HG02759 (cell line): ENCODE measurements around the gene BHLHE41.

ENCODE experiments used
- ATAC-seq: cut with Tn5 transposase; IDR thresholded peaks from one replicate; pipeline ENCODE4 v1.9.1; 2021; ENCODE audit warnings: mild to moderate bottlenecking, moderate library complexity; ENCODE audit not compliant: unreplicated experiment

The BHLHE41 gene

DNA sequence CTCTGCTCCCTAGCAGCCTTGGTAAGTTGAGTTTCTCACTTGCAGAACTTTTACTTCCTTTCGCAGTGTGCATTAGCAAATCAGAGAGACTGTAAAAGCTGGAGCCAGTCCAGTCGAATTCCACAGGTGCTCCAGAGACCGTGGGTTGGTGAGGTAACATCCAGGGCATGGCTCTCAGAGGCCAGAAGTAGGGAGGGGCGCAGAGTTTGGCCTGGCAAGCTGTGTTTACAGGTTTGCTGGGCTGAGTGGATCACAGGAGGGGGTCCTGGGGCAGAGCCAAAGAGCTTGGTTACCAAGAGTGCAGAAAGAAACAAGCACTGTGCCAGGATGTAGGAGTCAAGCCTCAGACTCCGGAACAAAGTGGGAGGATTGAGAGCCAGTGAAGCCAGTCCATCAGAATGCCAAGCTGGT, 10.2 kb upstream of the BHLHE41 start:
- no peak for ATAC-seq

DNA sequence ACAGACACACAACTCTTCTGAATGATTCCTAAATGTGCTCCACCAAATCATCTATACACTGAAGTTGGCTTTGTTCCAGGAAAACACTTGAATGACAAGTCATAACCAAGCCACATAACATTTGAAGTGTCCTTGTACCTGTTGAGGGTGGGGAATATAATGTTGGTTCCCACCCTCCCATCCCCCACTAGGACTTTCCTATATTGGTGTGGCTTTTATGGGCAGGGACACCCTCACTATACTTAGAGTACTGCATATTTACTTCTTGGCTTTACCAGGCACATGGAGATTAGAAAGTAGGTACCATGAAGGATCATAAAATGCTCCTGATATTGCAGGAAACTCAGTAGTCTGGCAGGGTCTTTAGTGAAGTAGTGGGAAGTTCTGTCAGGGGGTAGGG, 9.7 kb upstream of the BHLHE41 start:
- no peak for ATAC-seq

DNA sequence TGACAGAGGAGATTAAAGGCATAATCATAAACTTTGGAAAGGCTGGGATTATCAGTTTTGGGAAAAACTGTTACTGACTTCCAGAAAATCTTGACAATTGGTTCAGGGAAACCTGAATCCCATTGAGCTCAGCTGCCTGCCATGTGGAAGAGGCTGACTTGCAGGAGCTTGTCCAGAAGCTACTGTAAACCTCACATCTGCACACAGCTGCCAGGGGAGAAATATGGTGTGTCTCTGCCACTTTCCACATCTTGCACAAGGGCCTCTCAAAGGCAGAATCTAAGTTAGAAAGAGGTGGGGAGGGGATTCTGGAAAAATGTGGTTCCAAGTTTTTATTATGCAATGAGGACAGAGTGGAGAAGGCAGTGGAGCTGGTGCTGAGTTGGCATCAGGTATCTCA, 8.7 kb upstream of the BHLHE41 start:
- ATAC-seq = no peak

DNA sequence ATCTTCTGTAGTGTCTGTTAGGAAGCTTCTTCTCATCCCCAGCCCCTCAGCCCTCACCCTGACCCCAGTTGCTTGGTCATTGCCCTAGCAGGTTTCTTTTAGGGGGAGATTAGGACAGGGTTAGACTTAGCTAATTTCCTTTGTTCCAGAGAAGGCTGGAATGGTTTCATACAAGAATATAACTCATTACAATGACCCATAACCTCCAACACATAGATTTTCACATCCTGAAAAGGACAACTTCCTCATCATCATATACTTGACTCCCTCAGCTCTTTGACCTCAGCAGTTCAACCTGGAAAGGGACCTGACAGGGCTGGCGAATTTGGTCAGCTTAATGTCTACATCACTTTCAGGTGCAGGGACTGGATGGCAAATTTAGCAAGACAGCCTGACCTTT, 8.0 kb upstream of the BHLHE41 start:
- ATAC-seq = no peak

DNA sequence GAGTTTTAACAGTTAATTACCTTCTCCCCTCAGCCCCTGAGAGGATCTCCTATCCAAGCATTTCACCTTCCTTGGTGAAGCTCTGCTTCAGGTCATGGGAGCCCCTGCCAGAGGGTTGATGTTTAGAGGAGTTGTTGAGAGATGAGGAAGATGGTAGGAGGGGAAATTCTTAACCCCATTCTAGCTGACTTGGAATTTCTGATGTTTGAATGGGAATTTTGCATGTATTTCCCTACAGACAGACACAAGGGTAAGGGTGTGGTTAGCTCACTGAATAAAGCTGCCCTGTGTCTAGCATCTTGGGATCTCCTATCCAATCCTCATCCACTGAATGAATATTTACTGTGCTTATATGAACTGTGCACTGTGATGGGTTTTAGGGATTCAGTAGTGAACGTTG, 7.1 kb upstream of the BHLHE41 start:
- no peak for ATAC-seq

DNA sequence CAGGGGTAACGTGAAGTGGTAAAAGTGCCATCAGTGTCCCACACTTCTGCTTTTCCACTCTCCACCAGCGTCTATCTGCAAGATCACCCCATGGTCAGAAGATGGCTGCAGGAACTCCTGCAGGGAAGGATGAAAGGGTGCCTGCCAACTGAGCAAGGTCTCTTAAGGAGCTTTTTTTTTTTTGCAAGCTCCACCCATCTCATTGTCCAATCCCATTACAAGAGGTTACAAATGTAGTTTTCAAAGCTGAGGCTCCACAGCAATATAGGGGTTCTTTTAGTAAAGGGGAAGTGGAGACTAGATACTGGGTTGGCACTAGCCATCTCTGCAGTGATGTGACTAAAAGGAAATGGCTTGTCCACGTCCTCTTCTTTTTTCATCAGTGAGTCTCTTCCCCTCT, 5.9 kb upstream of the BHLHE41 start:
- no peak for ATAC-seq

DNA sequence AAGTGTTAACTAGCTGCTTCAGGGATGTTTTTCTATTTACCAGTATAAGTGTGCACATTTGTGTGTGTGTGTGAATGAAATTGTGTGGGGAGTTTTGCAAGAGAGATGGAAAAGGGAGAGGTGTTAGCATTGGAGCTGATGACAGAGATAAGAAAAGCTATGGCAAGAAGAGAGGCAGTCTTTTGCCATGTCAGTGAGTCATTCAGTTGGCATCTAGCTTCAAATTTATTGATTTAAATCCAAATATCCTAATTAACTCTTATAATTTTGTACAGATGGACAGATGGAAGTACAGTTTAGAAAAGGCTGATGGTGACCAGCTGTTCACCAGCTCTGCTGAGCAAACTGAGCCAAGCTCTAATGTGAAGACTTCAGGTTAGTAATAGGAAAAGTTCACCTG, 3.3 kb upstream of the BHLHE41 start:
- ATAC-seq = no peak

DNA sequence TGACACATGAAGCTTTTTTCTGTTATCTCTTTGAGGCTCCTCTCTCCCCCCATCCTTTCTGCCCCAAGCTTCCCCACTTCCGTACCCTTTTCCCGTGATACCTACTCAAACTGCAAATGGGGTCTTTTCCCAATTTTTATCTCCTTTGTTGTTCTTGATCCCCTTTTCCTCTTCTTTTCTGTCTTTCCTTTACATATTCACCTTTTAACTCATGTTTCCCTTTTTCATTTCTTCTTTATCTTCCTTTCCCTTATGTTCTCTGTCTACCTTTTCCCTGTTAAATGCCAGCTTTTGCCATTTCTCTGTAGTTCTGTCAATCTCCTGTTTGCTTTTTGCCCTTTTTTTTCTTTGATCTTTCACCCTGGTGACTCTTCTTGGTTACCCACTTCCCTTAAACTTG, 2.6 kb upstream of the BHLHE41 start:
- ATAC-seq = no peak

DNA sequence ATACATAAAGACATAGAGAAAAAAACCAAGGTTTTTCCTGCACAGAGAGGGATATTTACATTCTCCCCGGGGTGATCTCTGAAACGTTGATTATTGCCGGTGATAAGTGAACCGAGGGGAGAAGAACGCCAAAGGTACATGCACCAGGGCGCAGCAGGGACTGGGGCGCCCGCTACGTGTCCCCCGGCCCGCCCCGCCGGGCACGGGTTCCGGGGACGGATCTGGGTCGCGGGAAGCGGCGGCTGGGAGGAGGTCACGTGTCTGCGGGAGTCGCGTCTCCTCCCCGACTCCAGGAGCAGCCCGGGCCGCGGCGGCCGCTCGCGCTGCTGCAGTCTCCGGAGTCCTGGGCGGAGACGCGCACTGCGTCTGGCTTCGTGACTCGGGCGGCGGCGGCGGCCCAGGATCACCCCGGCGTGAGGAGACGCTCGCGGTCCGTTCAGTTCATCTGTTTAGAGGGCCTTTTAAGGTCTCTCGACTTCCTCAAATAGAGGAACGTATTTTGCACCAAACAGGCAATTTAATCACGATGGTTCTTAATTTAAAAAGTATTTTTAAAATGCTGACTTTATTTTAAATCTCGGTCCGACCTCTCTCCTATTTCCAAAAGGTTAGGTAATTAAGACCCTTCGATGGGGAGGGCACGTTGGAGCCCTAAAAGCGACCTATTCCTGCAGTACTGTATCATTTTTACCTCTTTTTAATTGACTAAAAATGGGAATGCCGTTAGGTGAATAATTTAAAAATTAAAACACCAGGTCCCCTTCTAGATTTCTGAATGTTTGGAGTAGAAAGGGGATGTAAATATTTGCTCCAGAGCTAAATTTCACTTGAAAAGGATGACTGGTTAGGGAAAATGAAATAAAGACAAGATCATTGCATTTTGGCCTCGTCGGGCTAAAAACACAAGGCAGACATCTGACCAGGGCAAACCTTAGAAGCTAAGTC, 1.8 kb upstream of the BHLHE41 start:
- peak; percentile 44 for ATAC-seq

DNA sequence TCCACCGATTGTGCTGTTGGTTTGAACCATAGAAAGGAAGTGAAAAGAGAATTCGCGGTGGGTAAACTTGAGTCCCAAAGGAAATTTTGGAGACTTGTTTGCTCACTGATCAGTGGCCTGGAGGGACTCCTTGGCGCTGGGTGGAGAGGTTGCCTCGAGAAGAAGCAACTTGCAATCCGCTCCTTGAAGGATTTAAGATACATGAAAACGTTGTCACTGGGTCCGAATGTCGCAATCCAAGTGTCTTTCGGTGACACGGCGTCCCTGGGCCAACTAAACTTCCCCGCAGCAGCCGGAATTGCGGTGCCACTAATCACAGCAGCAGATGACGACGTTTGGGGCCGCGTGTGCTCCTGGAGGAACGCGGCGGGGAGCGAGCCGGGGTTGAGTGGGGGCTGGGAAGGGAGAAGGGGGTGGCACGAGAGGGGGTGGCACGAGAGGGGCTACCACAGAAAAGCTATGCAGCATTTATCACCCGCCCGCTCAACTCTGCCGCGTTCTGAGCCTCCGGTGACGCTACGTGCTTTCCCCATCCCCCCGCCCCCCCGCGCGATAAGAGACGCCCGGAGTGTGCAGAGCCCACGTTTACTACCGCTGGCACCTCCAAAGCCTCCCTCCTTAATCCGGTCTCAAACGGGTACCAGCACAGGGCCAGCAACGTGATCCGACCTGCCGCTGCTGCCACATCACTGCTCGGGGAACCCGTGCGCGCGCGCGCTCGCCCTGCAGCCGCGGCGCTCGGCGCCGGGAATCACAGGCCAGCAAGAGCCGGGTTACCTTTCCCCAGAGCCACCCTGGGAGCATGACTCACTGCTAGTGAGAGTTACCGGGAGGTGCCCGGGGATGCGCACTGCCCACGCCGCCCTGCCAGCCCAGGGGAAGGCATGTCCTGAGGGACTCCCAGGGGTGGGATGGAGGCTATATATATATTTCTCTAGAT, 833 bp upstream of the BHLHE41 start:
- peak; percentile 33 for ATAC-seq

DNA sequence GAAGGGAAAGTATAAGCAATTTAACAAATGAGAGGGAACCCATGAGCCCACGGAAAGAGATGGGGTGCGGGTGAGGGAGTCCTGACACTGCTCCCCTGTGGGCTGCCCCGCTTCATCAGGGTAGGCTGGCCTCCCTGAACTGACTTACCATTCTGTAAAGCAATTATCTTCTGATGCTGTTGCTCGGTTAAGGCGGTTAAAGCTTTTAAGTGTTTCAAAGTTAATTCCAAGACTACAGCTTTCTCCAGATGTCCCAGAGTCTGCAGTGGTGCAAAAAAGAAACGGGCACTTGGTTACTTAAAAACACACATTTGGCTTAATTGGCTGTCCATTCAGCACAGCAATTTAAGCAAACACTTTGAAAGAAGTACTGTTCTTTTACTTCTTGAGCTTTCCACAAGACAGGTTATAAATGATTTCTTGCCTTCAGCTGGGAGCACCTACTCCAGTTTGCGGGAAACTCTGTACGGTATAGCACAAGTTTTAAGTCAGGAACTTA, 1.3 kb downstream of the BHLHE41 start:
- no peak for ATAC-seq

DNA sequence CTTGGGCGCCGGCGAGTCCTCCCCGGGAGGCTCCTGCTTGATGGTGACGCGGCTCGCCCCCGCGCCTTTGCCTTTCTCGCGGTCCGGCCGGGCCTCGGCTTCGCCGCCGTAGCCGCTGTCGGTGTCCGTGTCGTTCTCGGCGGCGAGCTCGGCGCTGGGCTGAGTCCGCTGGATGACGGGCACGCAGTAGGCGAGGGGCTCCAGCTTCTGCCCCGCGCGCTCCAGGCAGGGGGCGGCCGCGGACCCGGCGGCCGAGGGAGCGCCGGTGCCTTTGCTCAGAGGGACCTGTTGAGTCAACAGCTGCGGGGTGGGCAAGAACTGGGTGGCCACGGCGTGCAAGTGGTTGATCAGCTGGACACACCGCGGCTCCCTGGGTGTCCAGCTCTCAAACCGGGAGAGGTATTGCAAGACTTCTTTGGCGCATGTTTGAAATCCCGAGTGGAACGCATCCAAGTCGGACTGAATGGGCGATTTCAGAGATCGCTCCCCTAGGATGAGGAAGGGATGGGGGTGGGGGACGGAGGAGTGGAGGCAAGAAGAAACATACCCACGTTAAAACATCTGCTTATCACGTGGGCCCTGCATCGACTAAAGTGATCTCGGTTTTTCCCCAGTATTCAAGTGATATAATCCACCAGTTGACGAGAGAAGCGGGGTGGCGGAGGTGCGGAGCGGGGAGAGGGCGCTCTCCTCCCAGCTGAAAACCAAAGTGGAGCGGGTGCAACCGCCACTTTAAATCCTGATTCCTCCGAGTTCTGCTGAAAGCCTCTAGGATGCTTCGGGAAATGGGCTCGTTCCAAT, 2.0 kb downstream of the BHLHE41 start:
- peak; percentile 15 for ATAC-seq

DNA sequence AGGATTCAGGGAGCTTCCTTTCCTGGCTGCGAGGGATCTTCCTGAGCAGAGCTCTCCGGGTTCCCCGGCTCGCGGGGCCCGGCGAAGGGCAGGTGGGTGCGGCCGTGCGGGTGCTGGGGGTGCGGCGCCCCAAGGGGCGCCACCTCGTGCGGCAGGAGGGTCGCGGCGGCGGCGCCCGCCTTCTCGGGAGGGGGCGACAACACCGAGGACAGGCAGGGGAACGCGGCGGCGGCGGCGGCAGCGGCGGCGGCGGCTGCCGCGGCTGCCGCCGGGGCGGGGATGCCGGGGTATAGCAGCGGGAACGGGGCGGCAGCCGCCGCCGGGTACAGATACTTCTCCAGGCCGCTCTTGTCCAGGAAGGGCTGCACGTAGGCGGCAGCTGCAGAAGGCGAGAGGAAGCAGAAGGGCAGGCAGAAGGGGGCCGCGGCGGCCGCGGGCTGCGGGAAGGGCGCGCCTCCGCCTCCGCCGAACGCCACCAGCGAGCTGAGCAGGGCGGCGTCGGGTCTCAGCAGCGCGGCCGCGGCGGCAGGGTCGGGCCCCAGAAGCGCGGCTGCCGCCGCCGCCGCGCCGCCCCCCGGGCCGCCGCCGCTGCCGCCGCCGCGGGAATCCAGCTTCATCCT, 2.7 kb downstream of the BHLHE41 start:
- peak; percentile 35 for ATAC-seq

DNA sequence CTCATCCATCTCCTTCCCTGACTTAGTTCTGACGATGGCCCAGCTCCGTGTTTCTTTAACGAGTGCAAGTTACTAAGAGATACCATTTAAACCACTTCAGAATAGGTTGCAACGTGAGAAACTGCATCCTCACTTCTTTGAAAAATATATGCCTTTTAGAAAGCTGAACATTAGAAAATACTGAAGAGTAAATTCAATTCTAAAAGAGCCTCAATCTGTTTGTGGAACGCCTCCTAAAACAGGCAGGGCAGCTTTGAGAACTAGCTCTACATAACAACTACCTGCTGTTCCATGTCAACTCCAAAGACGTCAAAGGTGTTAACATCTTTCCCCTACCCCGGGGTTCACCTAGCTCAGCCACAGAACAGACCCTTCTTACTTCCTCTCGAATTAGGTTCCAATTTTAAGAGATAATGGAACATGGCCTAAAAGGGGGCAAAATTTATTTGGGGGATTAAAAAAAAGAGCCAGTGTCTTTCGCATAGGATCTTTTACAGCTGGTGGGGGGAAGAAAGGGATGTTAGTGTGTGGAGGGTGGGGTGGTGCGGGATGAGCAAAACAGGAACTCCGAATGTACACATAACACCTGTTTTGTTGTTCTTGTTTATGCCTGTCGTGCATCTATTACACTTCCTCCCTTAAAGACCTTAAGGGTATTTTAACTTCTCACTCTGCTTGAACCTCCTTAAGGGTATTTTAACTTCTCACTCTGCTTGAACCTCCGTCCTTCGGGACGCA, 3.3 kb downstream of the BHLHE41 start:
- ATAC-seq = no peak

DNA sequence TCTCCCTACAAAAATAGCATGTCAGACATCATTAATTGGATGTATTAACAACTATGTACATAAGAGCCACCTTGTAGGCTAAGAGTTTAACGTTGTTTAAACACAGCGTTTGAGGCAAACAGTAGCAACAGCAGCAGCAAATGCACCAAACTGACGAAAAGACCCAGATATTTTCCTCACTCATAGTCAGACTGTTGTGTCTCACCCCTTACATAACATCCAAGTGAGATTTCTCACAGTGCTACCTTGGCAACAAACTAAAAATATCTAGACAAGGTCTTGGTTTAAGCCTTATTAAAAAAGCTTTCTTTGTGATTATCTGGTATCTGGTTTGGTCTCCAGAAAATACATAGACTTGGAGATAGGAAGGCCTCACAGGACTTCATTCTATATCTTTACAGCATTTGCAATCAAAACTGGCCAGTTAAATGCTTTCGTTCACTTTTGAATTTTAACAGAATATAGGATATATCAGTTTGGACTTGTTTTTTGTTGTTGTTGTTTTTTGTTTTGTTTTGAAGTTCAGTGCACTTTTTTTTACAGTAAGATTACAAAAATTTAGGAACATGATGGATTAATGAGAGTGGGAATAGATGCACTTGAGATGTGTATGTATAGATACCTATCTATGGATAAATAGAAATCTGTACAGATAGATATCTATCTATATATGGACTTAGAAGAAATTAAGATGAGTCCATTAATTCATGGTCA, 4.1 kb downstream of the BHLHE41 start:
- no peak for ATAC-seq

DNA sequence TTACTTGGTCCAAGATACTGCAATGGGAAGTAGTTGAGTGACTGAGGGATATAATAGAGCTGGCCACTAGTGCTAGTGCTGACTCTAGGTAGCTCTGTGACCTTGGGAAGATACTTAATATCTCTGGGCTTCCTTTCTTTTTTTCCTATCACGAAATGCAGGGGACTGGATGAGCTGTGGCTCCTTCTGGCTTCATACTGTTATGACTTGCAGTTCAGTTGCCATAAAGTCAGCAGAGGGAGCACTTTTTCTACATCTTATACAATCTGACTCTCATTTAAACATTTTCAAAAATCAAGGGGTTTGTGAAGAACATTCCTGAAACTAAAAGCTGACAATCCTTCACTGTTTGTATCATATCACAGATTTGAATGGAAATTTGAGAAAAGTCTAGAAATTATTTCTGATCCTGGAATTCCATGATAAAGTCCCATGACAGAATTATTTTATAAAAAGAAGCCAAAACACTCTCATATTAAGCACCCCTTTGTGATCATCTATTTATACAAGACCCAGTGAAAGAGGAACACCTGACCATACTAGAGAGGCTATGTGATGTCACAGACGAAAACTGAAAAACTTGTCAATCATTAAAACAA, 5.3 kb downstream of the BHLHE41 start:
- peak; percentile 27 for ATAC-seq

DNA sequence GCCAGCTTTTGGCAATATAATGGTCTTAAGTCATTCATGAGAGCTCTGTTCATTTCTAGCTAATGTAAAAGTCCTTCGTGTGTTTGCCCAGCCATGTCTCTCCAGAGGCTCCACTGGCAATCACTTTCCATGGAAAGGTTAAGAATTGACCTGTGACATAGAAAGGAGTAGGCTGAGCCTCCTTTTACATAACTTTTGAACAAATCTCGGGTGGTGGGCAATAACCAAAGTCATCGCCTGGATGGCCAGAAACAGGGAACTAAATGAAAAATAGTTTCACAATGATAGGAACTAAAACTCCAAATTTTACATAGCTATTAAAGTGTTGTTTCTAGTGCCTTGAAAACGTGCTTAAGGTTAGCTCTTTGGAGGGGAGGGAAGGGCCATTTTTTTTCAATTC, 6.5 kb downstream of the BHLHE41 start:
- ATAC-seq = no peak

DNA sequence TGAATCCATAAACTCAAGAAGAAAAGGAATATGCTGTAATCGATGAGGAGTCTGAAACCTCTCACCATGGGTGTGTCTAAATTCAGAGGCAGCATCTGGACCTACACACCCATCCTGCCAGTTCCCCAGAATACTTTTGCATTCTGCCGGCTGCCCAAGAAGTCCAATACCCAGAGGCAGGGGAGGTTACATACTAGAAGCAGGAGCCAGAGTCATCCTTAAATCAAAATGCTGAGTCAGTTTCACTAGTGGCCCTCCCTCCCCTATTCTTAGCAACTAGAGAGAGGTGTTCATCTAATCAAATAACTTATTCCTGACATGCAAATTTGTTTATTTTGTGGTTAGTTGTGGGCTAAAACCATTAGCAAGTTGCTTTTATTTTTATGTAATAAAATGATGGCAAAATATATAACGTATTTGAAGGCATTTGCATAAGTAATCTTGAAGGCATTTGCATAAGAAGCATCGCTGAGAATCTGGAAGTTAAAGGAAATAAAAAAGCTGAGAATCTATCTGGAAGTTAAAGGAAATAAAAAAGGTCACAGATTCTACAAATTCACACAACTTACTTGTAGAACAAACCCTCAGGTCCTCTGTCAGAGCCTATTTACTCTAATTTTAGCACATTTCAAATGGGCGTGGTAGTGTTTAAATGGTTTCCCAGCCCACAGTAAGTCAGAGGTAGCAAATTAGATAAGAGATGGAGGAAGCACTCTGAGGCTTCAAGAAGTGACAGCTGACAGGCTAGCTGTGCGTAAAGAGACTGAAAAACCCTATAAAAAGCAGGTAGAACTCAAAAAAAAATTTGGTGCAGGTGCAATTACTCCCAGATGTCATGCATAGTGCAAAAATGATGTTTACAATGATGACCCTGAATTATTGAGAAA, 7.8 kb downstream of the BHLHE41 start:
- ATAC-seq = no peak
